ENCODE measurements around the gene BTBD8. TPM values are rescaled to one million over a fixed set of nuclear protein-coding genes. Genes with fewer than 3 reads are reported as not detected.
A peak's percentile ranks its signal among the peaks of the same experiment; 100 is the strongest.

Gene BTBD8
- total RNA-seq, 1 experiment from 2014 or later = 3.9 TPM

GRCh38 chr1:92031281-92032110 is 48.6 kb upstream of the BTBD8 start:
- H3F3A ChIP-seq (ENCODE audit: low read length, unreplicated experiment) = no peaks in the 10 kb centered on the region
- peak overlapping the region; percentile 94 for H2AFZ ChIP-seq (ENCODE audit: low read length)
- no TSS peak for BruUV-seq (replicated peaks)
- H3K79me2 ChIP-seq (ENCODE audit: low read length) = no peaks in the 10 kb centered on the region
- ChIA-PET CTCF (interaction anchor here (0.6 kb wide), 1 partner anchor 541 kb away, joined by 3 read pairs; no protein-coding TSS in a partner anchor), POLR2A (ENCODE audit: unreplicated experiment) (no interaction called here)
- H3K27me3 ChIP-seq (ENCODE audit: low read length) = no peaks in the 10 kb centered on the region
- no peaks in the 10 kb centered on the region for H3K9me3 ChIP-seq (ENCODE audit: low read length)
- DNase-seq (no peak), ATAC-seq (no peak)
- H3K4me3 ChIP-seq (ENCODE audit: low read length) = peak overlapping the region; percentile 99; the same call in 1 of the 2 replicates
- H3K4me1 ChIP-seq (ENCODE audit: insufficient read depth, low read length) = peaks cover 23% of the 10 kb centered on the region
- no peaks in the 10 kb centered on the region for H4K20me1 ChIP-seq (ENCODE audit: low read length)
- no peaks in the 10 kb centered on the region for H3K36me3 ChIP-seq (ENCODE audit: low read depth, low read length)
- no peak overlapping the region for H3K9ac ChIP-seq (ENCODE audit: low read length)
- H3K27ac ChIP-seq (ENCODE audit: low read length) = no peak overlapping the region
- no peaks in the 10 kb centered on the region for H3K9me2 ChIP-seq (replicated peaks; ENCODE audit: low read length)
- TF ChIP-seq, protein P1, sequence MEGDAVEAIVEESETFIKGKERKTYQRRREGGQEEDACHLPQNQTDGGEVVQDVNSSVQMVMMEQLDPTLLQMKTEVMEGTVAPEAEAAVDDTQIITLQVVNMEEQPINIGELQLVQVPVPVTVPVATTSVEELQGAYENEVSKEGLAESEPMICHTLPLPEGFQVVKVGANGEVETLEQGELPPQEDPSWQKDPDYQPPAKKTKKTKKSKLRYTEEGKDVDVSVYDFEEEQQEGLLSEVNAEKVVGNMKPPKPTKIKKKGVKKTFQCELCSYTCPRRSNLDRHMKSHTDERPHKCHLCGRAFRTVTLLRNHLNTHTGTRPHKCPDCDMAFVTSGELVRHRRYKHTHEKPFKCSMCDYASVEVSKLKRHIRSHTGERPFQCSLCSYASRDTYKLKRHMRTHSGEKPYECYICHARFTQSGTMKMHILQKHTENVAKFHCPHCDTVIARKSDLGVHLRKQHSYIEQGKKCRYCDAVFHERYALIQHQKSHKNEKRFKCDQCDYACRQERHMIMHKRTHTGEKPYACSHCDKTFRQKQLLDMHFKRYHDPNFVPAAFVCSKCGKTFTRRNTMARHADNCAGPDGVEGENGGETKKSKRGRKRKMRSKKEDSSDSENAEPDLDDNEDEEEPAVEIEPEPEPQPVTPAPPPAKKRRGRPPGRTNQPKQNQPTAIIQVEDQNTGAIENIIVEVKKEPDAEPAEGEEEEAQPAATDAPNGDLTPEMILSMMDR (conservative IDR thresholded peaks at IDR 0.05; ENCODE audit: low read depth, low read length) = no peak
- TF ChIP-seq EZH2phosphoT487 (IDR thresholded peaks at IDR 0.05; ENCODE audit: borderline replicate concordance, low read length) = no peak
- TF ChIP-seq EZH2 (IDR thresholded peaks at IDR 0.05; ENCODE audit: low read length, unreplicated experiment) = no peak
- peak overlapping the region; percentile 93 for H3K4me2 ChIP-seq (ENCODE audit: low read length)
- intact Hi-C loops (cut with micrococcal nuclease) = loop anchor here (5.0 kb wide), 1 partner anchor 51 kb away; the partner anchor contains the start of gene BTBD8

- Histone ChIP-seq H3K27ac (ENCODE audit: low read length) (no peak overlapping the region), H3K4me3 (ENCODE audit: low read length) (no peak overlapping the region), H2AFZ (ENCODE audit: low read length) (no peak overlapping the region), H3K36me3 (ENCODE audit: low read depth, low read length) (no peaks in the 10 kb centered on the region), H3K9me2 (replicated peaks; ENCODE audit: low read length) (no peaks in the 10 kb centered on the region), H4K20me1 (ENCODE audit: low read length) (no peaks in the 10 kb centered on the region), H3K4me2 (ENCODE audit: low read length) (no peak overlapping the region), H3K79me2 (ENCODE audit: low read length) (no peaks in the 10 kb centered on the region), H3K4me1 (ENCODE audit: insufficient read depth, low read length) (no peaks in the 10 kb centered on the region), H3F3A (ENCODE audit: low read length, unreplicated experiment) (no peaks in the 10 kb centered on the region), H3K27me3 (ENCODE audit: low read length) (no peaks in the 10 kb centered on the region), H3K9ac (ENCODE audit: low read length) (no peak overlapping the region), H3K9me3 (ENCODE audit: low read length) (no peaks in the 10 kb centered on the region)
- ChIA-PET POLR2A (ENCODE audit: unreplicated experiment) (no interaction called here), CTCF (no interaction called here)
- no TSS peak for BruUV-seq (replicated peaks)
- DNase-seq (no peak), ATAC-seq (no peak)
- intact Hi-C loops (cut with micrococcal nuclease) = no loop called here
- TF ChIP-seq, protein P1 (conservative IDR thresholded peaks at IDR 0.05; ENCODE audit: low read depth, low read length) = no peak
- no peak for TF ChIP-seq EZH2 (IDR thresholded peaks at IDR 0.05; ENCODE audit: low read length, unreplicated experiment)
- TF ChIP-seq EZH2phosphoT487 (IDR thresholded peaks at IDR 0.05; ENCODE audit: borderline replicate concordance, low read length) = no peak
Observed at GRCh38 chr1:92037400-92037799, 42.7 kb upstream of the BTBD8 start.
